Ishikawa (cell line): ENCODE measurements around the gene CAMTA1.

Source experiments
- RAD21 ChIP-seq: IDR thresholded peaks from 2 replicates; pipeline ENCODE4 v1.6.1; 2012; ENCODE audit warnings: low read depth
- YY1 ChIP-seq: IDR thresholded peaks from 2 replicates; pipeline ENCODE4 v1.6.1; 2012; ENCODE audit warnings: low read depth
- TF ChIP-seq, protein P1 (sequence below): IDR thresholded peaks from 2 replicates; pipeline ENCODE4 v1.6.1; 2012

DNA sequence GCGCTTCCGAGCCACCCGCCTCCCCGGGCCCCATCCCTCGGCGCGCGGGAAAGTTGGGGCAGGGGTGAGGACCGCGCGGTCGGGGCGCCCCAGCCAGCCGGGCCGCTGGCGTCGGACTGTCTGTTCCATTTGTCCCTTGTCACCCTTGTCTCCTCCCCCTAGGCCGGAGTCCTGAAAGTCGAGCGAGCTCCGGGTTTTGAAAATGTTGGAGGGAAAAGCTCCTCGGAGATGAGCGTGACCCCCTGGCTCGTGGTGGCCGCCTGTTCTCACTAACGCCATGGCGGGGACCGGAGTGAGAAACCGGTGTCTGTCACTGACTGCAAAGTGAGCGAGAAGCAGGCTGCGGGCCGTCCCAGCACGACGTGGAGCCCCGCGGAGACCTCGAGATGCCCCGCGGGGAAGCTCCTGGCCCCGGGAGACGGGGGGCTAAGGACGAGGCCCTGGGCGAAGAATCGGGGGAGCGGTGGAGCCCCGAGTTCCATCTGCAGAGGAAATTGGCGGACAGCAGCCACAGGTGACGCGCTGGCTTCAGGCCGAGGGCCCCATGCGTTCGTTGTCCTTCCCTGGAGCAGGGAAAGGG lies 999.3 kb downstream of the CAMTA1 start:
- TF ChIP-seq YY1 (no peak), RAD21 (no peak)
- TF ChIP-seq, protein P1, sequence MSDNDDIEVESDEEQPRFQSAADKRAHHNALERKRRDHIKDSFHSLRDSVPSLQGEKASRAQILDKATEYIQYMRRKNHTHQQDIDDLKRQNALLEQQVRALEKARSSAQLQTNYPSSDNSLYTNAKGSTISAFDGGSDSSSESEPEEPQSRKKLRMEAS, result no peak
